Activated CD8-positive, alpha-beta memory T cell treated with anti-CD3 and anti-CD28 coated beads for 24 hours (primary cell): Measurements from ENCODE around the gene LCT.

ENCODE experiments used
- DNase-seq: peaks from one replicate; pipeline ENCODE4 v3.0.0-alpha.2; 2020

Gene LCT

DNA sequence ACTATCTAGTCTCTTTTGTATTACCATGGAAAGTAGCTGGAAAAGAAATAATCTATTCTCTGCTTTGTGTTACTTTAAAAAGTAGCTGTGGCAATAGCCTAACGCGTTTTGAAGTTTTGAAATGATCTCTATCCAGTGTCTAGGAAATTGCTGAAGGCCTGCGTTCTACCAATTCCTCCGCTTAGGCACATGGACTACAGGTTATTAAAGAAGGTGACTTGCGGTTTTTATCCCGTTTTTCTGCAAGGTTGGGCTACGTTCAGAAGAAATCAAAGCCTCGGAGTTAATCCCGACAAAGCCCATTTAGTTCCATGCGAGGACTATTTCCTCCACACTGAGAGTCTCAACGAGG is 96.0 kb downstream of the LCT start:
- DNase-seq, result no peak

DNA sequence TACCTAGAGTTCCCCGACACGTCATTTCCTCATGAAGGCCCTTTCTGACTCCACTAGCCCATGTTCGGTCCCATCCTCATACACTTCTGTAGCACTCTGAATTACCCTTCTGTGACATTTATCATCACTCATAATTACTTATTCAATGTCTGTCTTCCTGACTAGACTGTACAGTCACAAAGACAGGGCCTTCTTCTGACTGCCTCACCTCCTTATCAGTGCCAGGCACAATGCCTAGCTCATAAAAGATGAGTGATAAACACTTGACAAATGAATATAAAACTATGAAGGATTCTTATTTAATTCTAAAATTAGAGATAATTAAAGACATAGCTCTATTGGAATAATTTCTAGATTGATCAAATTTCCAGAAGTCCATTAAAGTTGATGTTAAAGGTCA is 96.8 kb downstream of the LCT start:
- no peak for DNase-seq
